ENCODE data around the gene RFNG. TPM values are rescaled to one million over a fixed set of nuclear protein-coding genes. Genes with fewer than 3 reads are reported as not detected.

Gene RFNG
- total and polyA plus RNA-seq, 2 of the 13 experiments (the other 11 are each of a cell fraction or from before 2014, with no cell fraction given) = 61.4 to 64.0 TPM

GRCh38 chr17:81999587-81999975, 52.0 kb downstream of the RFNG start:
- ATAC-seq = peak; percentile 0
- Histone ChIP-seq H2AFZ (ENCODE audit: low read length) (no peak overlapping the region), H3K79me2 (ENCODE audit: insufficient read depth, low read length) (peaks cover 74% of the 10 kb centered on the region), H3K4me1 (ENCODE audit: insufficient read depth, low read length) (peaks cover 99% of the 10 kb centered on the region), H3K9ac (ENCODE audit: insufficient read depth, low read depth, low read length) (peak overlapping the region; percentile 80), H3K9me3 (ENCODE audit: low read length) (no peaks in the 10 kb centered on the region), H3K36me3 (replicated peaks in 1 of 2; ENCODE audit: control insufficient read depth in 1 of 2, insufficient read depth in 2 of 2, low read length in 2 of 2) (0 out of 5 replicates have a peak, but pooled peaks cover 0 to 3% of the 10 kb centered on the region in 2 experiments), H3K27me3 (ENCODE audit: control insufficient read depth in 1 of 2, insufficient read depth in 2 of 2, low read length in 2 of 2) (no peaks in the 10 kb centered on the region), H3K4me2 (ENCODE audit: low read depth, low read length) (peak overlapping the region; percentile 86), H3K4me3 (replicated peaks in 1 of 3; ENCODE audit: insufficient read depth in 1 of 3, low read depth in 2 of 3, low read length in 3 of 3) (peak overlapping the region; percentile 23 to 61 (median 26); a peak in 5 of 6 replicates), H3K27ac (ENCODE audit: extremely low read length, insufficient read depth, low read length) (peak overlapping the region; percentile 95), H4K20me1 (ENCODE audit: insufficient read depth, low read length) (no peaks in the 10 kb centered on the region)
- no TSS peak for BruUV-seq (replicated peaks)
- no peak for FAIRE-seq
- in situ Hi-C loops (cut with HindIII; ENCODE audit: extremely low pct_ligation_motif_present, low pct_unique_long_range_greater_than_20kb) (loop anchor here (5.0 kb wide), 1 partner anchor 42 kb away; no protein-coding TSS in a partner anchor), intact Hi-C loops (cut with micrococcal nuclease; ENCODE audit: unreplicated experiment) (no loop called here)
- ChIA-PET POLR2A (interaction anchor here (0.5 to 16.1 kb wide), 9 partner anchors 8 to 288 kb away, joined by 3 to 470 read pairs (median 22); partner anchors contain the start of genes ASPSCR1, CENPX, LRRC45 and NOTUM), CTCF (ENCODE audit: low intra/inter-chr PET ratio, low total read pairs) (interaction anchor here (0.9 to 2.3 kb wide), 2 partner anchors 22 to 40 kb away, joined by 5 to 25 read pairs; partner anchors contain the start of gene NOTUM)
- WGBS (ENCODE audit: low lambda C conversion rate) = 2% methylated on average over 8 of the region's 12 CpGs
- DNase-seq (ENCODE audit: low spot score) = peak; percentile 83
- TF ChIP-seq, protein P1, sequence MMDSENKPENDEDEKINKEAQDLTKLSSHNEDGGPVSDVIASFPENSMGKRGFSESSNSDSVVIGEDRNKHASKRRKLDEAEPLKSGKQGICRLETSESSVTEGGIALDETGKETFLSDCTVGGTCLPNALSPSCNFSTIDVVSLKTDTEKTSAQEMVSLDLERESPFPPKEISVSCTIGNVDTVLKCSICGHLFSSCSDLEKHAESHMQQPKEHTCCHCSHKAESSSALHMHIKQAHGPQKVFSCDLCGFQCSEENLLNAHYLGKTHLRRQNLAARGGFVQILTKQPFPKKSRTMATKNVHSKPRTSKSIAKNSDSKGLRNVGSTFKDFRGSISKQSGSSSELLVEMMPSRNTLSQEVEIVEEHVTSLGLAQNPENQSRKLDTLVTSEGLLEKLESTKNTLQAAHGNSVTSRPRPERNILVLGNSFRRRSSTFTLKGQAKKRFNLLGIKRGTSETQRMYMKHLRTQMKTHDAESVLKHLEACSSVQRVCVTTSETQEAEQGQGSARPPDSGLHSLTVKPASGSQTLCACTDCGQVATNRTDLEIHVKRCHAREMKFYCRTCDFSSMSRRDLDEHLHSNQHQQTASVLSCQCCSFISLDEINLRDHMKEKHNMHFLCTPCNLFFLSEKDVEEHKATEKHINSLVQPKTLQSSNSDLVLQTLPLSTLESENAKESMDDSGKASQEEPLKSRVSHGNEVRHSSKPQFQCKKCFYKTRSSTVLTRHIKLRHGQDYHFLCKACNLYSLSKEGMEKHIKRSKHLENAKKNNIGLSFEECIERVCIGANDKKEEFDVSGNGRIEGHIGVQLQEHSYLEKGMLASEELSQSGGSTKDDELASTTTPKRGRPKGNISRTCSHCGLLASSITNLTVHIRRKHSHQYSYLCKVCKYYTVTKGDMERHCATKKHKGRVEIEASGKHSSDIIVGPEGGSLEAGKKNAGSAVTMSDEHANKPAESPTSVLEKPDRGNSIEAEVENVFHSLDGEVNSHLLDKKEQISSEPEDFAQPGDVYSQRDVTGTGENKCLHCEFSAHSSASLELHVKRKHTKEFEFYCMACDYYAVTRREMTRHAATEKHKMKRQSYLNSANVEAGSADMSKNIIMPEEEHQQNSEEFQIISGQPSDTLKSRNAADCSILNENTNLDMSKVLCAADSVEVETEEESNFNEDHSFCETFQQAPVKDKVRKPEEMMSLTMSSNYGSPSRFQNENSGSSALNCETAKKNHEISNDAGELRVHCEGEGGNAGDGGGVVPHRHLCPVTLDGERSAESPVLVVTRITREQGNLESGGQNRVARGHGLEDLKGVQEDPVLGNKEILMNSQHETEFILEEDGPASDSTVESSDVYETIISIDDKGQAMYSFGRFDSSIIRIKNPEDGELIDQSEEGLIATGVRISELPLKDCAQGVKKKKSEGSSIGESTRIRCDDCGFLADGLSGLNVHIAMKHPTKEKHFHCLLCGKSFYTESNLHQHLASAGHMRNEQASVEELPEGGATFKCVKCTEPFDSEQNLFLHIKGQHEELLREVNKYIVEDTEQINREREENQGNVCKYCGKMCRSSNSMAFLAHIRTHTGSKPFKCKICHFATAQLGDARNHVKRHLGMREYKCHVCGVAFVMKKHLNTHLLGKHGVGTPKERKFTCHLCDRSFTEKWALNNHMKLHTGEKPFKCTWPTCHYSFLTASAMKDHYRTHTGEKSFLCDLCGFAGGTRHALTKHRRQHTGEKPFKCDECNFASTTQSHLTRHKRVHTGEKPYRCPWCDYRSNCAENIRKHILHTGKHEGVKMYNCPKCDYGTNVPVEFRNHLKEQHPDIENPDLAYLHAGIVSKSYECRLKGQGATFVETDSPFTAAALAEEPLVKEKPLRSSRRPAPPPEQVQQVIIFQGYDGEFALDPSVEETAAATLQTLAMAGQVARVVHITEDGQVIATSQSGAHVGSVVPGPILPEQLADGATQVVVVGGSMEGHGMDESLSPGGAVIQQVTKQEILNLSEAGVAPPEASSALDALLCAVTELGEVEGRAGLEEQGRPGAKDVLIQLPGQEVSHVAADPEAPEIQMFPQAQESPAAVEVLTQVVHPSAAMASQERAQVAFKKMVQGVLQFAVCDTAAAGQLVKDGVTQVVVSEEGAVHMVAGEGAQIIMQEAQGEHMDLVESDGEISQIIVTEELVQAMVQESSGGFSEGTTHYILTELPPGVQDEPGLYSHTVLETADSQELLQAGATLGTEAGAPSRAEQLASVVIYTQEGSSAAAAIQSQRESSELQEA (CRISPR knock-in tag; IDR thresholded peaks at IDR 0.05; ENCODE audit: not compliant biosample characterization) = no peak
- TF ChIP-seq ZBTB42 (CRISPR knock-in tag; IDR thresholded peaks at IDR 0.05) (0 out of 2 replicates have a peak, but pooled peaks have one; percentile 3), ELF1 (CRISPR knock-in tag; IDR thresholded peaks at IDR 0.05) (0 out of 2 replicates have a peak, but pooled peaks have one; percentile 40), ZNF777 (CRISPR knock-in tag; IDR thresholded peaks at IDR 0.05) (no peak; the same call in 1 of the 2 replicates), ZSCAN5A (CRISPR knock-in tag; IDR thresholded peaks at IDR 0.05; ENCODE audit: borderline replicate concordance) (no peak), MED8 (CRISPR knock-in tag; IDR thresholded peaks at IDR 0.05; ENCODE audit: insufficient replicate concordance) (peak; percentile 52), TEAD3 (CRISPR knock-in tag; optimal IDR thresholded peaks at IDR 0.05; ENCODE audit: borderline replicate concordance) (peak; percentile 31), ZNF12 (CRISPR knock-in tag; IDR thresholded peaks at IDR 0.05) (no peak)
- TF ChIP-seq, protein P2, sequence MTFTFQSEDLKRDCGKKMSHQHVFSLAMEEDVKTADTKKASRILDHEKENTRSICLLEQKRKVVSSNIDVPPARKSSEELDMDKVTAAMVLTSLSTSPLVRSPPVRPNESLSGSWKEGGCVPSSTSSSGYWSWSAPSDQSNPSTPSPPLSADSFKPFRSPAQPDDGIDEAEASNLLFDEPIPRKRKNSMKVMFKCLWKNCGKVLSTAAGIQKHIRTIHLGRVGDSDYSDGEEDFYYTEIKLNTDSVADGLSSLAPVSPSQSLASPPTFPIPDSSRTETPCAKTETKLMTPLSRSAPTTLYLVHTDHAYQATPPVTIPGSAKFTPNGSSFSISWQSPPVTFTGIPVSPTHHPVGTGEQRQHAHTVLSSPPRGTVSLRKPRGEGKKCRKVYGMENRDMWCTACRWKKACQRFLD (CRISPR knock-in tag; IDR thresholded peaks at IDR 0.05; ENCODE audit: borderline replicate concordance) = no peak
- TF ChIP-seq, protein P3, sequence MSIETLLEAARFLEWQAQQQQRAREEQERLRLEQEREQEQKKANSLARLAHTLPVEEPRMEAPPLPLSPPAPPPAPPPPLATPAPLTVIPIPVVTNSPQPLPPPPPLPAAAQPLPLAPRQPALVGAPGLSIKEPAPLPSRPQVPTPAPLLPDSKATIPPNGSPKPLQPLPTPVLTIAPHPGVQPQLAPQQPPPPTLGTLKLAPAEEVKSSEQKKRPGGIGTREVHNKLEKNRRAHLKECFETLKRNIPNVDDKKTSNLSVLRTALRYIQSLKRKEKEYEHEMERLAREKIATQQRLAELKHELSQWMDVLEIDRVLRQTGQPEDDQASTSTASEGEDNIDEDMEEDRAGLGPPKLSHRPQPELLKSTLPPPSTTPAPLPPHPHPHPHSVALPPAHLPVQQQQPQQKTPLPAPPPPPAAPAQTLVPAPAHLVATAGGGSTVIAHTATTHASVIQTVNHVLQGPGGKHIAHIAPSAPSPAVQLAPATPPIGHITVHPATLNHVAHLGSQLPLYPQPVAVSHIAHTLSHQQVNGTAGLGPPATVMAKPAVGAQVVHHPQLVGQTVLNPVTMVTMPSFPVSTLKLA (IDR thresholded peaks at IDR 0.05) = peak; percentile 70
